ENCODE measurements around the gene SYT1.

- TF ChIP-seq CTCF (IDR thresholded peaks at IDR 0.05) (no peak), POLR2A (IDR thresholded peaks at IDR 0.05) (no peak)
These were observed 184.4 kb downstream of the SYT1 start for GRCh38 chr12:79048962-79049361.

All from uterus (tissue), 2 donors.